PFSK-1 (cell line): ENCODE data around the gene TNNT2.

Experiments
- FOXP2 ChIP-seq: optimal IDR thresholded peaks from 2 replicates; pipeline ENCODE3; 2011; ENCODE audit warnings: borderline replicate concordance, control low read depth, inconsistent platforms; ENCODE audit not compliant: insufficient read depth; ENCODE audit errors: extremely low read length, extremely low read depth
- POLR2AphosphoS5 ChIP-seq: IDR thresholded peaks from 2 replicates; pipeline ENCODE4 v1.6.1; 2012; ENCODE audit warnings: low read depth, mild to moderate bottlenecking, control low read depth, low read length, moderate library complexity
- REST ChIP-seq, 2 experiments: IDR thresholded peaks; 2 replicates each; pipeline versions ENCODE4 v1.6.1 to v1.8.0; 2011 to 2012; ENCODE audit warnings: low read depth in 2 of 2, low read length in 2 of 2, control low read depth in 1 of 2, inconsistent platforms in 1 of 2, mild to moderate bottlenecking in 1 of 2, moderate library complexity in 1 of 2; ENCODE audit not compliant: insufficient read depth in 1 of 2
- SIN3A ChIP-seq: IDR thresholded peaks from 2 replicates; pipeline ENCODE4 v1.6.1; 2012; ENCODE audit warnings: mild to moderate bottlenecking, low read length, moderate library complexity, borderline replicate concordance; ENCODE audit not compliant: insufficient read depth
- TAF1 ChIP-seq: IDR thresholded peaks from 2 replicates; pipeline ENCODE4 v1.6.1; 2012; ENCODE audit warnings: low read length, control low read depth, borderline replicate concordance; ENCODE audit not compliant: insufficient read depth

The TNNT2 gene

GRCh38 chr1:201322653-201323510 lies 54.6 kb downstream of the TNNT2 start:
- TF ChIP-seq REST (IDR thresholded peaks at IDR 0.05; ENCODE audit: insufficient read depth in 1 of 2, low read depth in 2 of 2, low read length in 2 of 2) (no peak), TAF1 (no peak), FOXP2 (no peak), SIN3A (no peak), POLR2AphosphoS5 (no peak)

GRCh38 chr1:201321826-201322390 lies 55.6 kb downstream of the TNNT2 start:
- TF ChIP-seq TAF1 (no peak), REST (IDR thresholded peaks at IDR 0.05; ENCODE audit: insufficient read depth in 1 of 2, low read depth in 2 of 2, low read length in 2 of 2) (no peak), SIN3A (no peak), FOXP2 (no peak), POLR2AphosphoS5 (no peak)

- TF ChIP-seq REST (IDR thresholded peaks at IDR 0.05; ENCODE audit: insufficient read depth in 1 of 2, low read depth in 2 of 2, low read length in 2 of 2) = no peak
- TF ChIP-seq FOXP2 = no peak
- no peak for TF ChIP-seq TAF1
- no peak for TF ChIP-seq SIN3A
- TF ChIP-seq POLR2AphosphoS5 = no peak
These were observed 57.2 kb downstream of the TNNT2 start for GRCh38 chr1:201320168-201320788.

GRCh38 chr1:201319631-201320030 lies 57.8 kb downstream of the TNNT2 start:
- TF ChIP-seq FOXP2 = no peak
- no peak for TF ChIP-seq TAF1
- TF ChIP-seq REST (IDR thresholded peaks at IDR 0.05; ENCODE audit: insufficient read depth in 1 of 2, low read depth in 2 of 2, low read length in 2 of 2) = no peak
- no peak for TF ChIP-seq POLR2AphosphoS5
- no peak for TF ChIP-seq SIN3A
